ENCODE data around the gene DDI2. TPM values are rescaled to one million over a fixed set of nuclear protein-coding genes. Genes with fewer than 3 reads are reported as not detected.
"Not testable (repeated sequence)": the region's sequence is repeated elsewhere in the genome, so short reads cannot be mapped to it uniquely, and the experiment has no call there.

Gene DDI2
- total and polyA plus RNA-seq, 5 experiments from 2014 or later = 4.5 to 47.1 (median 6.1) TPM

GRCh38 chr1:15652130-15652529, 34.9 kb downstream of the DDI2 start:
- ATAC-seq, DNase-seq, H3K4me1 Mint-ChIP-seq, H3K9me3 Mint-ChIP-seq, H3K27me3 Mint-ChIP-seq, H3K4me3 Mint-ChIP-seq: not testable (repeated sequence)
- H3K36me3 Mint-ChIP-seq = peaks cover 4 to 93% (median 14%) of the 10 kb centered on the region in 3 donors
- peak overlapping the region in 1 of 10 donors; percentile 16 for H3K27ac Mint-ChIP-seq
- POLR2A ChIA-PET = interaction anchor here (0.6 kb wide), 1 partner anchor 700 kb away, joined by 4 read pairs; no protein-coding TSS in a partner anchor

DNA sequence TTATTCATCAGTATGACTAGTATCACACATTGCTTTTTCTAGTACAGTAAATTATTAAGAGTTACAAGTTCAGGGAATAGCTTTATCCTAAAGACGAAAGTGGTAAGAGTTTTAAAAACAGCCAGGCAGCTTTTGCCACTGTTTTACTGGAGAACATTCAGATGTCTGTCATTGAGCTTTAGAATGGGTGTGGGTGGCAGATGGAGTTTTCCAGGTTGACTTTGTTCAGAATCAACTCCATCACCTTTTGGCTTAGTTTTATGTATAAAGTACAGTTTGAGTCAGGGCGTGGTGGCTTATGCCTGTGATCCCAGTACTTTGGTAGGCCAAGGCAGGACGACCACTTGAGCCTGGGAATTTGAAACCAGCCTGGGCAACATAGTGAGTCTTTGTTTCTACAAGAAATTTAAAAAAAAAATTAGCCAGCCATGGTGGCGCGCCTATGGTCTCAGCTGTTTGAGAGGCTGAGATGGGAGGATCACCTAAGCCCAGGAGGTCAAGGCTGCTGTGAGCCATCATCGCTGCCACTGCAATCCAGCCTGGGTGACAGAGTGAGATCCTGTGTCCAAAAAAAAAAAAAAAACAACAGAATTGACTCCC, 36.9 kb downstream of the DDI2 start:
- no peaks in the 10 kb centered on the region for H3K4me1 Mint-ChIP-seq
- no peaks in the 10 kb centered on the region for H3K9me3 Mint-ChIP-seq
- POLR2A ChIA-PET = no interaction called here
- ATAC-seq (no peak), DNase-seq (no peak)
- H3K4me3 Mint-ChIP-seq = no peak overlapping the region
- no peaks in the 10 kb centered on the region for H3K27me3 Mint-ChIP-seq
- peak overlapping the region in 1 of 10 donors; percentile 72 for H3K27ac Mint-ChIP-seq
- peaks cover 0 to 88% (median 14%) of the 10 kb centered on the region in 3 donors for H3K36me3 Mint-ChIP-seq

- Mint-ChIP-seq H3K27ac (peak overlapping the region in 1 of 10 donors; percentile 7), H3K36me3 (peaks cover 5 to 90% (median 20%) of the 10 kb centered on the region in 3 donors), H3K4me3 (no peak overlapping the region), H3K9me3 (no peaks in the 10 kb centered on the region), H3K27me3 (no peaks in the 10 kb centered on the region), H3K4me1 (no peaks in the 10 kb centered on the region)
- POLR2A ChIA-PET = no interaction called here
- DNase-seq (no peak), ATAC-seq (no peak)
These were observed 39.2 kb downstream of the DDI2 start for GRCh38 chr1:15656464-15656863.

GRCh38 chr1:15657021-15657420, 39.8 kb downstream of the DDI2 start:
- Mint-ChIP-seq H3K27me3 (no peaks in the 10 kb centered on the region), H3K4me3 (no peak overlapping the region), H3K36me3 (peaks cover 5 to 90% (median 22%) of the 10 kb centered on the region in 3 donors), H3K27ac (peak overlapping the region in 5 of 10 donors; percentile 7 to 50 (median 26)), H3K4me1 (peaks cover 0 to 1% (median 0%) of the 10 kb centered on the region in 4 donors), H3K9me3 (no peaks in the 10 kb centered on the region)
- POLR2A ChIA-PET = no interaction called here
- ATAC-seq (no peak), DNase-seq (no peak)

DNA sequence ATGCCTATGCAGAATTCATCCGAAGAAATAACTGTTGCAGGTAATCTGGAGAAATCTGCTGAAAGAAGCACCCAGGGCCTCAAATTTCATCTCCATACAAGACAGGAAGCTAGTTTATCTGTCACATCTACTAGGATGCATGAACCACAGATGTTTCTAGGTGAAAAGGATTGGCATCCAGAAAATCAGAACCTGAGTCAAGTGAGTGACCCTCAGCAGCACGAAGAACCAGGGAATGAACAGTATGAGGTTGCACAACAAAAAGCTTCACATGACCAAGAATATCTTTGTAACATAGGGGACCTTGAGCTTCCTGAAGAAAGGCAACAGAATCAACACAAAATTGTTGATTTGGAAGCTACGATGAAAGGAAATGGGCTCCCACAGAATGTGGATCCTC, 42.9 kb downstream of the DDI2 start:
- POLR2A ChIA-PET = interaction anchor here (0.6 kb wide), 1 partner anchor 25 kb away, joined by 3 read pairs; no protein-coding TSS in a partner anchor
- H3K4me3 Mint-ChIP-seq = no peak overlapping the region
- ATAC-seq (no peak), DNase-seq (no peak)
- H3K9me3 Mint-ChIP-seq = no peaks in the 10 kb centered on the region
- H3K36me3 Mint-ChIP-seq = peaks cover 5 to 71% (median 23%) of the 10 kb centered on the region in 3 donors
- no peaks in the 10 kb centered on the region for H3K27me3 Mint-ChIP-seq
- no peak overlapping the region for H3K27ac Mint-ChIP-seq
- peaks cover 0 to 3% (median 0%) of the 10 kb centered on the region in 4 donors for H3K4me1 Mint-ChIP-seq

DNA sequence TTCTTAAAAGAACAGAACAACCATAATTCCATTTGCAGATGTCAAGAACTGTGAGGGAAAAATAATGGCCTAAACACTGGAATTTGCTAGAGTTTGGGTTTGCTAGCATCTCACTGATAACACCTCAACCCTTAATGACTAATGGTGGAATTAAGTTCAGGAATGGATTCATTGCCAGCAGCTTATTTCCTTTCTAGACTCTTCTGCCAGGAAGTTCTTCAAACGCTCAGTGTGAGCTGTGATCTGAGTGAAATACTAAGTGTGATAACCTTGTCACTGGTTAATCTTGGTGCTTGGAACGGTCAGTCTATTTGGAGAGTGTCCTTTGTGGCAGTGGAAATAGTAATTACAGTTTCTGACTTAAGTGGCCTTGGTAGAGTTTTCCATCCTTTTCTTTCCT, 45.2 kb downstream of the DDI2 start:
- Mint-ChIP-seq H3K27ac (no peak overlapping the region), H3K4me3 (no peak overlapping the region), H3K36me3 (peaks cover 5 to 49% (median 23%) of the 10 kb centered on the region in 3 donors), H3K9me3 (no peaks in the 10 kb centered on the region), H3K4me1 (peaks cover 0 to 4% (median under 1%) of the 10 kb centered on the region in 4 donors), H3K27me3 (no peaks in the 10 kb centered on the region)
- ATAC-seq = no peak
- POLR2A ChIA-PET = no interaction called here
- DNase-seq = no peak

DNA sequence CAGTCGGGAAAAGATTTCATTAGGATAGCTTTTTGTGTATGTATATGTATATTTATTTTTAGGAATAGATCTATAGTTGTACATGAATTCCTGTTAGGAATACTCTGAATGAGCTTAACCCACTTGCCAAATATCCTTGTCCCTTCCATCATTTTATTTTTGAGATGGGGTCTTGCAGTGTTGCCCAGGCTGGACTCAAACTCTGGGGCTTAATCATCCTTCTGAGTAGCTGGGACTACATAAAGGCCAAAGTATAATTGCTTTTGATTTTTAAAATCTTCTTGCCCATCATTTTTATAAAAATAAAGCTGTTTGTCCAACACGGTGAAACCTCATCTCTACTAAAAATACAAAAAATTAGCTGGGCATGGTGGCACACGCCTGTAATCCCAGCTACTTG, 46.7 kb downstream of the DDI2 start:
- H3K27me3 Mint-ChIP-seq = no peaks in the 10 kb centered on the region
- H3K9me3 Mint-ChIP-seq = no peaks in the 10 kb centered on the region
- peak overlapping the region in 1 of 10 donors; percentile 15 for H3K27ac Mint-ChIP-seq
- no peak overlapping the region for H3K4me3 Mint-ChIP-seq
- H3K4me1 Mint-ChIP-seq = peaks cover 0 to 4% (median under 1%) of the 10 kb centered on the region in 4 donors
- POLR2A ChIA-PET = interaction anchor here (0.6 to 1.5 kb wide), 2 partner anchors 21 to 1153 kb away, joined by 3 to 4 read pairs; no protein-coding TSS in a partner anchor
- H3K36me3 Mint-ChIP-seq = peaks cover 5 to 40% (median 25%) of the 10 kb centered on the region in 3 donors
- ATAC-seq (no peak), DNase-seq (no peak)

- Mint-ChIP-seq H3K27me3 (no peaks in the 10 kb centered on the region), H3K4me3 (no peak overlapping the region), H3K27ac (peak overlapping the region in 4 of 10 donors; percentile 36 to 64 (median 44)), H3K4me1 (peaks cover 0 to 3% (median under 1%) of the 10 kb centered on the region in 4 donors), H3K36me3 (peaks cover 0 to 5% (median 2%) of the 10 kb centered on the region in 3 donors), H3K9me3 (no peaks in the 10 kb centered on the region)
- no peak for DNase-seq
- POLR2A ChIA-PET = no interaction called here
- ATAC-seq = no peak
These were observed 50.1 kb downstream of the DDI2 start for GRCh38 chr1:15667362-15667761.

GRCh38 chr1:15668089-15668754, 51.0 kb downstream of the DDI2 start:
- POLR2A ChIA-PET = no interaction called here

DNA sequence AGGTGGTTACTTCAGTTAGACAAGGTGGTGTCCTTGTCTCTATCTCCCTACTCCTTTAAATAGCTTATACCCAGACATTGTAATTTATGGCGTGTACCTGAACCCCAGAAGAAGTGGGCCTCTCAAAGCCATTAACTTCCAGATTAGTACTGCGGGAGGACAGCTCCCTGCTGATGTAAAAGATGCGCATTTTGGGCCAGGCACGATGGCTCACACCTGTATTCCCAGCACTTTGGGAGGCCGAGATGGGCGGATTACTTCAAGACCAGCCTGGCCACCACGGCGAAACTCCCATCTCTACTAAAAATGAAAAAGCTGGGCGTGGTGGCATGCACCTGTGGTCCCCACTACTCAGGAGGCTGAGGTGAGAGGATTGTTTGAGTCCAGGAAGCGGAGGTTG, 51.8 kb downstream of the DDI2 start:
- no peak overlapping the region for H3K4me3 Mint-ChIP-seq
- H3K27ac Mint-ChIP-seq = peak overlapping the region in 1 of 10 donors; percentile 28
- no peaks in the 10 kb centered on the region for H3K9me3 Mint-ChIP-seq
- H3K4me1 Mint-ChIP-seq = peaks cover 0 to 3% (median under 1%) of the 10 kb centered on the region in 4 donors
- peaks cover 0 to 2% (median 0%) of the 10 kb centered on the region in 3 donors for H3K36me3 Mint-ChIP-seq
- H3K27me3 Mint-ChIP-seq = no peaks in the 10 kb centered on the region
- no peak for DNase-seq
- POLR2A ChIA-PET = no interaction called here
- ATAC-seq = no peak

More at GRCh38 chr1:15668089-15668754, 51.0 kb downstream of the DDI2 start:
- no peaks in the 10 kb centered on the region for H3K9me3 Mint-ChIP-seq
- peak overlapping the region in 2 of 10 donors; percentile 46 to 49 for H3K27ac Mint-ChIP-seq
- peaks cover 0 to 2% (median 0%) of the 10 kb centered on the region in 3 donors for H3K36me3 Mint-ChIP-seq
- H3K4me3 Mint-ChIP-seq = no peak overlapping the region
- DNase-seq (no peak), ATAC-seq (no peak)
- peaks cover 0 to 3% (median under 1%) of the 10 kb centered on the region in 4 donors for H3K4me1 Mint-ChIP-seq
- H3K27me3 Mint-ChIP-seq = no peaks in the 10 kb centered on the region

GRCh38 chr1:15669864-15670263, 52.6 kb downstream of the DDI2 start:
- H3K27me3 Mint-ChIP-seq = no peaks in the 10 kb centered on the region
- no peak for ATAC-seq
- peaks cover 0 to 3% (median under 1%) of the 10 kb centered on the region in 4 donors for H3K4me1 Mint-ChIP-seq
- peaks cover 0 to 2% (median 0%) of the 10 kb centered on the region in 3 donors for H3K36me3 Mint-ChIP-seq
- no peak for DNase-seq
- no peak overlapping the region for H3K4me3 Mint-ChIP-seq
- POLR2A ChIA-PET = no interaction called here
- peak overlapping the region in 4 of 10 donors; percentile 3 to 61 (median 22) for H3K27ac Mint-ChIP-seq
- no peaks in the 10 kb centered on the region for H3K9me3 Mint-ChIP-seq

- POLR2A ChIA-PET = no interaction called here
- Mint-ChIP-seq H3K4me3 (no peak overlapping the region), H3K27me3 (no peaks in the 10 kb centered on the region), H3K27ac (peak overlapping the region in 4 of 10 donors; percentile 10 to 75 (median 43)), H3K36me3 (peaks cover 0 to 2% (median 0%) of the 10 kb centered on the region in 3 donors), H3K4me1 (peaks cover 0 to 3% (median under 1%) of the 10 kb centered on the region in 4 donors), H3K9me3 (no peaks in the 10 kb centered on the region)
- DNase-seq = no peak
- no peak for ATAC-seq
These were observed 54.2 kb downstream of the DDI2 start for GRCh38 chr1:15671430-15671829.
